ENCODE results near the gene RSBN1L. TPM values are rescaled to one million over a fixed set of nuclear protein-coding genes. Genes with fewer than 3 reads are reported as not detected.
A peak's percentile ranks its signal among the peaks of the same experiment; 100 is the strongest.
"Not testable (repeated sequence)": the region's sequence is repeated elsewhere in the genome, so short reads cannot be mapped to it uniquely, and the experiment has no call there.

The RSBN1L gene
- polyA plus RNA-seq, 4 donors = 25.7 to 34.1 (median 29.9) TPM

GRCh38 chr7:77687100-77687746 is 9.0 kb upstream of the RSBN1L start:
- no peak for DNase-seq (ENCODE audit: low read depth in 4 of 4, low spot score in 2 of 4)

GRCh38 chr7:77687747-77688144 is 8.5 kb upstream of the RSBN1L start:
- DNase-seq (ENCODE audit: low read depth in 4 of 4, low spot score in 2 of 4) = no peak

GRCh38 chr7:77690289-77690688 is 6.0 kb upstream of the RSBN1L start:
- DNase-seq (ENCODE audit: low read depth in 4 of 4, low spot score in 2 of 4) = no peak

GRCh38 chr7:77691892-77692491 is 4.3 kb upstream of the RSBN1L start:
- DNase-seq (ENCODE audit: low read depth in 4 of 4, low spot score in 2 of 4) = no peak

- DNase-seq (ENCODE audit: low read depth in 4 of 4, low spot score in 2 of 4) = no peak
Observed at GRCh38 chr7:77693830-77694583, 2.3 kb upstream of the RSBN1L start.

- DNase-seq (ENCODE audit: low read depth in 4 of 4, low spot score in 2 of 4) = peak; percentile 37 to 77 (median 40)
Observed at GRCh38 chr7:77696643-77697534, 630 bp downstream of the RSBN1L start.

- peak in 1 of 4 donors; percentile 15 for DNase-seq (ENCODE audit: low read depth in 4 of 4, low spot score in 2 of 4)
Observed at GRCh38 chr7:77697535-77697831, 1.2 kb downstream of the RSBN1L start.

GRCh38 chr7:77698042-77698625 is 1.9 kb downstream of the RSBN1L start:
- no peak for DNase-seq (ENCODE audit: low read depth in 4 of 4, low spot score in 2 of 4)

GRCh38 chr7:77699056-77699455 is 2.8 kb downstream of the RSBN1L start:
- no peak for DNase-seq (ENCODE audit: low read depth in 4 of 4, low spot score in 2 of 4)

GRCh38 chr7:77702513-77702912 is 6.3 kb downstream of the RSBN1L start:
- DNase-seq (ENCODE audit: low read depth in 4 of 4, low spot score in 2 of 4) = no peak

GRCh38 chr7:77702968-77703472 is 6.8 kb downstream of the RSBN1L start:
- DNase-seq (ENCODE audit: low read depth in 4 of 4, low spot score in 2 of 4) = no peak

- DNase-seq (ENCODE audit: low read depth in 4 of 4, low spot score in 2 of 4) = not testable (repeated sequence)
Observed at GRCh38 chr7:77703669-77704068, 7.4 kb downstream of the RSBN1L start.

- no peak for DNase-seq (ENCODE audit: low read depth in 4 of 4, low spot score in 2 of 4)
Observed at GRCh38 chr7:77707504-77707992, 11.3 kb downstream of the RSBN1L start.

- DNase-seq (ENCODE audit: low read depth in 4 of 4, low spot score in 2 of 4) = no peak
Observed at GRCh38 chr7:77710067-77710466, 13.8 kb downstream of the RSBN1L start.

GRCh38 chr7:77710861-77711260 is 14.6 kb downstream of the RSBN1L start:
- no peak for DNase-seq (ENCODE audit: low read depth in 4 of 4, low spot score in 2 of 4)

- DNase-seq (ENCODE audit: low read depth in 4 of 4, low spot score in 2 of 4) = no peak
Observed at GRCh38 chr7:77714195-77714594, 17.9 kb downstream of the RSBN1L start.

- DNase-seq (ENCODE audit: low read depth in 4 of 4, low spot score in 2 of 4) = not testable (repeated sequence)
Observed at GRCh38 chr7:77714931-77715330, 18.7 kb downstream of the RSBN1L start.

GRCh38 chr7:77716804-77717203 is 20.5 kb downstream of the RSBN1L start:
- no peak for DNase-seq (ENCODE audit: low read depth in 4 of 4, low spot score in 2 of 4)

- not testable (repeated sequence) for DNase-seq (ENCODE audit: low read depth in 4 of 4, low spot score in 2 of 4)
Observed at GRCh38 chr7:77717566-77717965, 21.3 kb downstream of the RSBN1L start.

- no peak for DNase-seq (ENCODE audit: low read depth in 4 of 4, low spot score in 2 of 4)
Observed at GRCh38 chr7:77727527-77727926, 31.3 kb downstream of the RSBN1L start.
